ENCODE measurements around the gene OBSL1.

OBSL1 gene

DNA sequence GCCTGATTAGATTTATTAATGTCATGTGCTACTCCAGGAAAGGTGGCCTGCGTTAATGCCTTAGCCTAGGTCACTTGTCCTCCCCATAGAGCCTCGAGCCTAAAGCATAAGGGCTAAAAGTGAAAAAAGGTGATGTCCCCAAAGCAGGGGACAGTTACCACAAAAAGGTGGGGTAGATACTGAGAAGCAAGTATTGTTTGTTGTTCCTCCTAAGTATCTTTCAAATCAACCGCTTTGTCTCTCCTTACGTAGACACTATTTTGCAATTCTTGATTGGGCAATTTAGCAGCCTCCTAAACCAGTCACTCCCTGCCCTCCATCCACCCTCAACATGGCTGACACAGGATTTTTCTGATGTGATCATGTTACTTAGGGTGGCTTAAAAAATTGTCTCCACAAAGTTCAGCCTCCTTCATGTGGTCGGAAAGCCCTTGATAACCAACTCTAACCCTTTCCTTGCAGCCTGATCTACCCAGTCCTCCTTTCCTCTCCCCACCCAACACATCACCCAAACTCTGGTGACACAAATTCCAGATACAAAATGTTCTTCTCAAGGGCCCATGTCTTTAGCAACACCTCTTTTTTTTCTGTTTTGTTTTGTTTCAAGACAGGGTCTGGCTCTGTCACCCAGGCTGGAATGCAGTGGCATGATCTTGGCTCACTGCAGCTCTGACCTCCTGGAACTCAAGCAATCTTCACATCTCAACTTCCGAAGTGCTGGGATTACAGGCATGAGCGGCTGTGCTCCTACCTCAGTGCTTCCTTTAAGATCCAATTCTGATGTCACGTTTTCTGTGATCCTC, 7.7 kb upstream of the OBSL1 start:
- no peaks in the 10 kb centered on the region for H3K4me1 Mint-ChIP-seq (ENCODE audit: low read depth in 2 of 2)
- DNase-seq (no peak), ATAC-seq (replicated peaks) (no peak)
- H3K9me3 Mint-ChIP-seq, result no peaks in the 10 kb centered on the region
- peaks cover 37 to 57% of the 10 kb centered on the region in 2 donors for H3K27me3 Mint-ChIP-seq
- H3K27ac Mint-ChIP-seq, result no peak overlapping the region
- H3K36me3 Mint-ChIP-seq (ENCODE audit: insufficient read depth), result peaks cover 2% of the 10 kb centered on the region
- H3K4me3 Mint-ChIP-seq, result no peak overlapping the region

DNA sequence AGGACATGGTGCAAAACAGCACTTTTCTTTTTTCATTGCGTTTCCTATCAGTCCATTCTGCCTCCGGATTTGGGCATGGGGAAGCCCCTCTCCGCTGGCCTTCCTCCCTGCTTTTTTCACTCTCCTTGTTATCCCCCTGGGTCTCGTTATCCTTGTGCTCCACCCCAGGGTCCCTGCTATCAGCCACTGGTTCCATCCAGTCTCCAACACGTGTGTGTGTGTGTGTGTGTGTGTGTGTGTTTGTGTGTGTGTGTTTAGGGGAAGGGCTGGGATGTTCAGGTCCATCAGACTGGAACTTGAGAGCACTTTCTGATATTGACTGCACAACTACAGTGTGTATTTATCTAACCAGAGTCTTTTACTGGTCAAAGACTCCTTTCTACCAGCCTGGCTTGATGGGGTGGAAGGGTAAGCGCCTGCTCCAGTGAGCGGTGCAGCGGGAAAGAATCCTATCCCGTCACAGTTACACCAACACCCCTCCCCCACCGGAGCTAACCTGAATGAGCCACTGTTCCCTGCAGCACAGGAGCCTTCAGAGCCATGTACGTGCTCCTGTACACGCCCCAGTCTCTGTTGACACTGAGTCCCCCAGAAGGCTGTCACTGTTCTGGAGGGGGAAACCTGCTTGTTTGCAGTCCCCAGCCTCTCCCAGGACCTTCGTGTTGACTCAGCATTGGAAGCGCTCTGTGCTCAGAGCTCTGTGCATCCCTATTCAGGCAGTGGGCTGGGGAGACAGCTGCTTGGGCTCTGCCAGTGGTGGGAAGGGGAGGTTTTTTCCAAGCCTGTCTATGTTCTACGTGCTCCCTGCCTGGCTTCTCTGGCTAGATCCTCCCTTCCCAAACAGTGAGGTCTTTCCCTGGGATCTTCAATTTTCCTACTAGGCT, 5.4 kb upstream of the OBSL1 start:
- Mint-ChIP-seq H3K36me3 (ENCODE audit: insufficient read depth) (peaks cover 2% of the 10 kb centered on the region), H3K4me3 (no peak overlapping the region), H3K27me3 (peaks cover 52 to 80% of the 10 kb centered on the region in 2 donors), H3K4me1 (ENCODE audit: low read depth in 2 of 2) (no peaks in the 10 kb centered on the region), H3K9me3 (no peaks in the 10 kb centered on the region), H3K27ac (peak overlapping the region in 1 of 2 donors; percentile 11)
- ATAC-seq (replicated peaks) (no peak), DNase-seq (no peak)

DNA sequence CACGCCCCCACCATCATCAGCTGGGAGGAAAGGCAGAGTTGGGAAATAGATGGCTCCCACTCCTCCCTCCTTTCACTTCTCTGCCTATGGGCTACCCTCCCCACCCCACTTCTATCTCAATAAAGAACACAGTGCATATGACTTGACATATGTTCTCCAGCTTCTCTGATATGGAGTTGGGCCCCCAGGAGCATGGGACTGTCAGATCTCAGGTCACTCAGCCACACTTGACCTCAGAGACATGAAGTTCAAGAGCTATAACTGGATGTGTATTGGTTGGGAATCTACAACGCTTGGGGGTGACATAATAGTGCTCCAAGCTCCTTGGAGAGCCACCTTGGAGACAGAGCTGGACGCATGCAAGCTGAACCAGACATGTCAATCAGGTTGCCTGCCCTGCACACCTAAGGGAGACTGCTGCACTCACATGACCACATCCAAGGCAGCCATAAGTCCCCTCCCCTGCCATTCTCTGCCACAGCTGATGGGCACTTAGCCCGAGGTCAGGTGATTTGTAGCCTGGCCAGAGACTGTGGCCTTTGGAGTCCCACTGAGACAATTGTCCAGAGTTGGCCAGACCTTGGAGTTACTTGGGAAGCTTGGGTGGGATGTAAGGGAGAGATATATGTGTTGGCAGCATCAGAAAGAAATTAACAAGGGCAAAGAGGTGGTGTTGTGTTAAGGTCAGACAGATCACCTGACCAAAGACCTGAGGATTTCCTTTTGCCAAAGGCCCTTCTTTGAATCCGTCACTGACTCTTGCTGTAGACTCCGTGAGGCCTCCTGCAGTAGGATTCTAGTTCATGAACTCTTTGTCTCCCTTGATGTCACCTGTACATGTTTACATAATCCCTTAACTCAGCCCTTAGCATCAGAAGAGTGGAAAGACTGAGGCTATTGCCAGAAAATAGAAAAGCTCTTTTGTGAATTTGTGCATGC, 4.5 kb upstream of the OBSL1 start:
- no peak overlapping the region for H3K4me3 Mint-ChIP-seq
- no peaks in the 10 kb centered on the region for H3K4me1 Mint-ChIP-seq (ENCODE audit: low read depth in 2 of 2)
- DNase-seq (no peak), ATAC-seq (replicated peaks) (no peak)
- no peaks in the 10 kb centered on the region for H3K9me3 Mint-ChIP-seq
- peaks cover 56 to 76% of the 10 kb centered on the region in 2 donors for H3K27me3 Mint-ChIP-seq
- H3K27ac Mint-ChIP-seq, result no peak overlapping the region
- H3K36me3 Mint-ChIP-seq (ENCODE audit: insufficient read depth), result peaks cover 2% of the 10 kb centered on the region

DNA sequence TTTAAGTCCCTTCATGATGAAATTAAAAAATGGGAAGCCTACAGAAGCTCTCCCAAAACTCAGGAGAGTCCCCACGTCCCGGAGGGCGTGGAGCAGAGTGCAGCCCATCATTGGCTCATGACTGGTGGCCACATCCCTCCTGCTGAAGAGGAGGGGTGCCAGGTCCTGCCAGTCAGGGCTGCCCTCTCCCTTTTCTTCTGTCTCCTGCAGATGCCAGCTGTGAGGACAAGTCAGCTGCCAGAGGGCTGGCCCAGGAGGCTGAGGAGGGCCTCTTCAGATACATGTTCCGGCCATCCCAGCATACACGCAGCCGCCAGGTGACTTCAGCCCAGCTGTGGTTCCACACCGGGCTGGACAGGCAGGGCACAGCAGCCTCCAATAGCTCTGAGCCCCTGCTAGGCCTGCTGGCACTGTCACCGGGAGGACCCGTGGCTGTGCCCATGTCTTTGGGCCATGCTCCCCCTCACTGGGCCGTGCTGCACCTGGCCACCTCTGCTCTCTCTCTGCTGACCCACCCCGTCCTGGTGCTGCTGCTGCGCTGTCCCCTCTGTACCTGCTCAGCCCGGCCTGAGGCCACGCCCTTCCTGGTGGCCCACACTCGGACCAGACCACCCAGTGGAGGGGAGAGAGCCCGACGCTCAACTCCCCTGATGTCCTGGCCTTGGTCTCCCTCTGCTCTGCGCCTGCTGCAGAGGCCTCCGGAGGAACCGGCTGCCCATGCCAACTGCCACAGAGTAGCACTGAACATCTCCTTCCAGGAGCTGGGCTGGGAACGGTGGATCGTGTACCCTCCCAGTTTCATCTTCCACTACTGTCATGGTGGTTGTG, 3.4 kb upstream of the OBSL1 start:
- DNase-seq (no peak), ATAC-seq (replicated peaks) (no peak)
- Mint-ChIP-seq H3K27me3 (peaks cover 61 to 80% of the 10 kb centered on the region in 2 donors), H3K4me3 (no peak overlapping the region), H3K9me3 (no peaks in the 10 kb centered on the region), H3K4me1 (ENCODE audit: low read depth in 2 of 2) (no peaks in the 10 kb centered on the region), H3K27ac (no peak overlapping the region), H3K36me3 (ENCODE audit: insufficient read depth) (peaks cover 2% of the 10 kb centered on the region)

DNA sequence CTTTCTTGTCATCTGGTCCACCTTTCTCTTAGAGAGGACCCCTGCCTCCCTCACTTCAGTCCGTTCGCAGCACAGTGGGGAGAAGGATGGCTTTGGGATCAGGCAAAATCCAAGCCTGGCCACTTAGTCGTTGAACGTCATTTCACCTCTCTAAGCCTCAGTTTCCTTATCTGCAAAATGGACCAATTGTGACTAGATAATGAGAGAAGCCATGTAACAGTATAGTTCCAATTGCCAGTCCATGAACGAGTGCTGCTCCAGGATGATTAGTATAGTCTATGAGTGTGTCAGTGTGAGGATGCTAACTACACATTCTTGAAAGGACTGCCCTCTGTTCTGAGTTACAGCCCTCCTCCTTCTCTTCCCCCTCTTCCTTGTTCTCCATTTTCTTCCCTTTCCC, 1.8 kb upstream of the OBSL1 start:
- Mint-ChIP-seq H3K27me3 (peaks cover 61 to 84% of the 10 kb centered on the region in 2 donors), H3K4me3 (no peak overlapping the region), H3K27ac (peak overlapping the region in 1 of 2 donors; percentile 29), H3K4me1 (ENCODE audit: low read depth in 2 of 2) (no peaks in the 10 kb centered on the region), H3K9me3 (no peaks in the 10 kb centered on the region), H3K36me3 (ENCODE audit: insufficient read depth) (no peaks in the 10 kb centered on the region)
- DNase-seq (no peak), ATAC-seq (replicated peaks) (no peak)

DNA sequence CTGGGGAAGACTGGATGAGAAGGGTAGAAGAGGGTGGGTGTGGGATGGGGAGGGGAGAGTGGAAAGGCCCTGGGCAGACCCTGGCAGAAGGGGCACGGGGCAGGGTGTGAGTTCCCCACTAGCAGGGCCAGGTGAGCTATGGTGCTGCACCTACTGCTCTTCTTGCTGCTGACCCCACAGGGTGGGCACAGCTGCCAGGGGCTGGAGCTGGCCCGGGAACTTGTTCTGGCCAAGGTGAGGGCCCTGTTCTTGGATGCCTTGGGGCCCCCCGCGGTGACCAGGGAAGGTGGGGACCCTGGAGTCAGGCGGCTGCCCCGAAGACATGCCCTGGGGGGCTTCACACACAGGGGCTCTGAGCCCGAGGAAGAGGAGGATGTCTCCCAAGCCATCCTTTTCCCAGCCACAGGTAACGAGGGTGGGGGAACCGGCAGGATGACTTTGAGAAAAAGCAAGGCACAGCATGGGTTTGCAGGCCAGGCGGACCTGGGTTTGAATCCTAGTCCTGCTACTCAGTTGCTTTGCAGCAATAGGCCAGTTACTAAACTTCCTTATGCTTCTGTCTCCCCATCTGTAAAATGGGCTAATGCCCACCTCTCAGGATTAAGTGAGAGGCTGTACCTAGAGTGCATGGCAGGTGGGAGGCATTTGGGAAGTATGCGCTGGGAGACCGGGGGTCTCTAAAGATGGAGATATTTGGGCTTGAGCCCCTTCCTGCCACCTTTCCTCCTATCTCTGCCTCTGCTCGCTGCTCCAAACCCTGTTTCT, 1.1 kb upstream of the OBSL1 start, which contains the start of gene INHA:
TSS of gene INHA (plus strand) at position 74 of the 765 bp plus-strand sequence. CDS start at position 139, 65 bp downstream.
- peaks cover 61 to 87% of the 10 kb centered on the region in 2 donors for H3K27me3 Mint-ChIP-seq
- H3K27ac Mint-ChIP-seq, result peak within 1 kb of the TSS in 1 of 2 donors; percentile 29
- DNase-seq, result no peak
- no peak for ATAC-seq (replicated peaks)
- no peaks in the 10 kb centered on the region for H3K4me1 Mint-ChIP-seq (ENCODE audit: low read depth in 2 of 2)
- no peaks in the 10 kb centered on the region for H3K36me3 Mint-ChIP-seq (ENCODE audit: insufficient read depth)
- no peaks in the 10 kb centered on the region for H3K9me3 Mint-ChIP-seq
- peak within 1 kb of the TSS; percentile 0 to 37 for H3K4me3 Mint-ChIP-seq

DNA sequence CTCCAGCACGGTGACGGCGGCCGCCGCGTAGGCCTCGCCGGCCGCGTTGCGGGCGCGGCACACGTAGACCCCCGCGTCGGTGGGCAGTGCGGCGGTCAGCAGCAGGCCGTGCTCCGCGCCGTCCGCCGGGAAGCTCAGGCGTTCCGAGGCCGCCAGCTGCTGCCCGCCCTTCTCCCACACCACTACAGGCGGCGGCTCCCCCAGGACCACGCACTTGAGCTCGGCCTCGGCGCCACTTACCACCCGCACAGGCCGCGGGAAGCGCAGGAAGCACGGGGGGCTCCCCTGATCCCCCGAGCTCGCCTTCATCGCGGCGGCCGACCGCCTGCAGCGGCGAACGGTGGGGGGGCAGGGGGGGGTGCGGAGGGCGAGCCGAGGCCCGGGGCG, 422 bp downstream of the OBSL1 start:
- H3K36me3 Mint-ChIP-seq (ENCODE audit: insufficient read depth), result no peaks in the 10 kb centered on the region
- ATAC-seq (replicated peaks), result peak; percentile 37
- DNase-seq, result no peak
- H3K4me1 Mint-ChIP-seq (ENCODE audit: low read depth in 2 of 2), result no peaks in the 10 kb centered on the region
- H3K9me3 Mint-ChIP-seq, result no peaks in the 10 kb centered on the region
- H3K4me3 Mint-ChIP-seq, result peak overlapping the region in 1 of 2 donors; percentile 53
- no peak overlapping the region for H3K27ac Mint-ChIP-seq
- H3K27me3 Mint-ChIP-seq, result peaks cover 53 to 87% of the 10 kb centered on the region in 2 donors

DNA sequence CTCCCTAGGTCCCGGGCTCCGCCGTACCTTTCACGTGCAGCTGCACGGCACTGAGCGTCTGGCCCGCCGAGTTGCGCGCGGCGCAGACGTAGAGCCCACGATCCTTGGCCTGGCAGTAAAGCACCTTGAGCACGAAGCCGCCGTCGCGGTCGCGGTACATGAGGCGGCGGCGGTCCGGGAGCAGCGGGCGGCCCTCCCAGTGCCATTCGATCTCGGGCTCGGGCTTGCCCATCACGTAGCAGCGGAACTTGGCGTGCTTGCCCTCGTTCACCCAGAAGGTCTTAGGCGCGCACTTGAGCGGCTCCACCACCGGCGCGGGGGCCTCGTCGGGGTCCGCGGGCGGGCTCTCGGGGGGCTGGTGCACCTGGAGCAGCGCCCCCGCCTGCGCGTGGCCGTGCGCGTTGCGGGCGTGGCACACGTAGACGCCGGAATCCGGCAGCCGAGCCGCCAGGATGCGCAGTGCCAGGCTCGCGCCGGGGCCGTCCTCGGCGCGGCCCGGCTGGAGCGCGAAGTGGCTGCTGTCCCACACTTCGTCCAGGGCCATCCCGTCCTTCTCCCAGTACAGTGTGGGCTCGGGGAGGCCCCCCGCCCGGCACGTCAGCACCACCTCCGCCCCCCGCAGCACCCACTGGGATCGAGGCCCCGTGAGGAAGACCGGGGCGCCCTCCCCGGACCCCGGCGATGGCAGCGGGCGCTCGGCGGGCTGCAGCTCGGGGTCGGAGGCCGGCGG, 980 bp downstream of the OBSL1 start:
- peak; percentile 31 for ATAC-seq (replicated peaks)
- Mint-ChIP-seq H3K27ac (no peak overlapping the region), H3K36me3 (ENCODE audit: insufficient read depth) (no peaks in the 10 kb centered on the region), H3K9me3 (no peaks in the 10 kb centered on the region), H3K4me1 (ENCODE audit: low read depth in 2 of 2) (no peaks in the 10 kb centered on the region), H3K4me3 (peak overlapping the region; percentile 8 to 53), H3K27me3 (peaks cover 49 to 87% of the 10 kb centered on the region in 2 donors)
- DNase-seq, result no peak

DNA sequence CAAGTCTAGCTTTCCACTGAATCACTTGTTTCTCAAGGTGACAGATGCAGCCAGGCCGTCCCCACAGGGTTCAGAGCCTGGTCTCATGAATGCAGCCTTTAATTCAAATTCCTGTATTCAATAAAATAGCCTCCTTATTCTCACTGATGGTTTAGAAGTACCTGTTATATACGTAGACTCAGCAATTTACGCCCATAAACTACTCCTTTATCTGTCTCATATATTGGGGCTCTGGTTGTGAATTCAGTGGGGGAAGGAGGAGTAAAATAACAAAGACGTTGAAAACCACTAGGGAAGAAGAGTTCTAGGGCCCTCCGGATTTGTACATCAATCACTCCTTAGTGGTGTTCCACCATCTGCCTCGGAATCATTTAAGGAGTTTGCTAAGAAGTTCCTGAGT, 1.7 kb downstream of the OBSL1 start:
- Mint-ChIP-seq H3K27me3 (peaks cover 43 to 87% of the 10 kb centered on the region in 2 donors), H3K36me3 (ENCODE audit: insufficient read depth) (no peaks in the 10 kb centered on the region), H3K9me3 (no peaks in the 10 kb centered on the region), H3K27ac (no peak overlapping the region), H3K4me3 (peak overlapping the region; percentile 8 to 53), H3K4me1 (ENCODE audit: low read depth in 2 of 2) (no peaks in the 10 kb centered on the region)
- no peak for ATAC-seq (replicated peaks)
- DNase-seq, result no peak

DNA sequence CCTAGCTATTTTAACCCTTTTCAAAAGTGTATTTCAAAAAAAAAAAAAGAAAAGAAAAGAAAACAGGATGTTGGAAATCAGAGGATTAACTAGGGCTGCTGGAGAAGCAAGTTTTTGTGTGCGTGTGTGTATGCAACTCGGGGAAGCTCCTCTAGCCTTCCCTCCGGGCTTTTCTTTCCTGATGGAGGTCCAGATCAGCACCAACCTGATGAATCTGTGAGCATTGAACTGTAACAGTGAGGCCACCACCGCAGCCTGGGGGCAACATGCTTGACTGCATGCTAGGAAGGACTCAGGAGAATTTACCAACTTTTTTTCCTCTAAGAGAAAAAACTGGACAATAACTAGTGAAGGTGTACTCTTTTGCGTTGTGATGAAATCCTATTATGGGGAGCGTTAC, 2.3 kb downstream of the OBSL1 start:
- Mint-ChIP-seq H3K27ac (no peak overlapping the region), H3K27me3 (peaks cover 48 to 89% of the 10 kb centered on the region in 2 donors)
- no peak for ATAC-seq (replicated peaks)

DNA sequence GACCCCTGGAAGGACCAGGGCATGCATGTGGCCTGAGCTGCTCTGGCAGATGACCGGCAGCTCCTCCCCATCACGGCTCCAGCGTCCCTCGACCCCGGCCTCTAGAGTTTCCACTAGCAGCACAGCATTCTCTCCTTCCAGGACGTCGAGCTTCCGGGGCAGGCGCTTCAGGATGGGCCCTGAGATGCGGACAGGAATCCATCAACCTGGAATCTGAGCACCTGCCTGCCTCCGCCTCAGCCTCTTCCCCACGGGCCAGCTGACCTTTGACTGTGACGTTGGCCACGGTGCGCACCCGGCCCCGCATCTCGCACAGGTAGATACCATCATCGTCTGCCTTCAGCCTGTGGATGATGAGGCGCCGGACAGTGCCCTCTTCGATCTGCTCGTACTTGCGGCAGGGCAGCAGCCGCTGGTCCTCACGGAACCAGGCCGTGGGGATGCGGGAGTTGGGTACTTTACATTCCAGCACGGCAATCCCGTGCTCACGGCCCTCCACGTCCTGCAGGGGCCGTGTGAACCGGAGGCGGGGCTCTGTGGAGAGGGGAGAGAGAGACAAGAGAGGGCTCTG, 3.5 kb downstream of the OBSL1 start:
- no peak overlapping the region for H3K27ac Mint-ChIP-seq
- no peak for ATAC-seq (replicated peaks)
- H3K36me3 Mint-ChIP-seq (ENCODE audit: insufficient read depth), result no peaks in the 10 kb centered on the region

More for the DNA sequence above, 2.3 kb downstream of the OBSL1 start:
- Mint-ChIP-seq H3K4me3 (no peak overlapping the region), H3K9me3 (no peaks in the 10 kb centered on the region), H3K4me1 (ENCODE audit: low read depth in 2 of 2) (no peaks in the 10 kb centered on the region), H3K36me3 (ENCODE audit: insufficient read depth) (no peaks in the 10 kb centered on the region)
- no peak for DNase-seq

More for the DNA sequence above, 3.5 kb downstream of the OBSL1 start:
- no peak for DNase-seq
- Mint-ChIP-seq H3K9me3 (no peaks in the 10 kb centered on the region), H3K27me3 (peaks cover 41 to 89% of the 10 kb centered on the region in 2 donors), H3K4me1 (ENCODE audit: low read depth in 2 of 2) (no peaks in the 10 kb centered on the region), H3K4me3 (no peak overlapping the region)

All from effector memory CD8-positive, alpha-beta T cell (primary cell).